Measurements from ENCODE around the gene METTL25B.
A peak's percentile ranks its signal among the peaks of the same experiment; 100 is the strongest.

METTL25B gene

DNA sequence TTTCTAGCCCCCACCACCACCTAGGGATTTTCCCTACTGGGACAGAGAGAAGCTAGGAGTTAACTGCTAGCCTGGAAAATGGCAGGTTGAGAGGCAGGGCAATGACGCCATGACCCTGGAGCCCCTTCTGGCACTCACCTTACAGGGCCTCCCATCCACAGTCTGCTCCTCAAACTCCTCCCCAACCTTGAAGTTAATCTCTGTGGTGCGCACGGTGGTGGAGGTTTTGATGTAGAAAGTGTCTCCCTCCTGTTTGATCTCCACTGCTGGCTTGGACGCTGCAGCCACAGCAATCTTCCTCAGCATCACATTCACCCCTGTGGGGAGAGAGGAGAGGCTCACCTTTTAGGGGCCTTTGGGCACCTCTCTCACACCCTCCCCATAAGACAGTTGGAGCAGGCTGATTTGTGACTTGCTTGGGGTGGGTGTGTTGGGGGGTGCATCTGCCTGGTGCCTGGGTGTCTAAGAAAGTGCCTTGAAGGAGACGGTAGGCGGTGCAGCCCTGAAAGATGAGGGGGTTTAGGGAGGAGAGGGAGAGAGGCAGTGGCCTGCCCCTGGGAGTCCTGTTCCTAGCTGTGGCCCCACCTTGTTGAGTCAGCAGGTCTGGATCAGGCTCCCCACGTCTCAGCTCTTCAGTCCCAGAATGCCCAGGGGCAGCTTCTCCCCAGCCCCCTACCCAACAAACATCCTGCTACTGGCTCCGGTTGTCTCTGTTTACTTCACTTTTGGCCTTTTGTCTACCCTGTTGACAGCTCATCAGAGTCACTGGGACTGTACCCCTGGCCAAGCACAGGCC lies 27.3 kb upstream of the METTL25B start:
- no peak for DNase-seq (ENCODE audit: low spot score)

DNA sequence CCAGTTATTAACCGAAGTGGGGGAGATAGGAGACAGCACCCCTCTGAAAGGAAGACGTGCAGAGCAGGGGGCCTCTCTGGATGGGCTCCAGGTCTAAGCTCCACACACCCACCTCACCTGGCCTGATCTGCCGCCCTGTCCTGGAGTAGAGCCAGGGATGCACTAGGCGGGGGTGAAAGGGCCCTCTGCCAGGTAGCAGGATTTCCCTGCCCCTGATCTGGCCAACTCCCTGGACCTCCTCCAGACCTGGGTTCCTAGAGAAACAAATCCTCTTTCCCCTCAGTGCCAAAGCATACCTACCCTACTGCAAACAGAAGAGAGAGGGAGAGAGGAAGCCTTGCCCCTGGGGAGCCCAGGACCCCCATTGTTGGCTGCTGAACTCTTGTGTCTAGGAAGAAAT lies 24.9 kb upstream of the METTL25B start:
- DNase-seq (ENCODE audit: low spot score): no peak

DNA sequence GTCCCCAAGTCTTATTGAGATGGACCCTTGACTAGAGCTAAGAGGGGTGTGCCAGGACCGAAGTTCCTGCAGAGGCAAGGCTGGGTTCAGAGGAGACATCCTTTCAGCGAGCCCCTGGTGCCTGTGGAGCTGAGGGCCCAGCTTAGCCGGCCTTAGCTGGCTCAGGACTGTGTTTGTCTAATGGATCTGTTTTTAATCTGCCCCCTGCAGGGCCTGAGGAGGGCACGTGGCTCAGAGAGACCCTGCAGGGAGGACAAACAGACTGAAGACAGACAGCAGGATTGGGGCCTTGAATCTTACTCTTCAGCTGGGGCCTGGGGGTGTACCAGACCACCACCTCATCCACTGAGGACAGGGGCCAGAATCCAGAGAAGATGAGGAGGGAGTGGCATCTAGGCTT lies 24.5 kb upstream of the METTL25B start:
- no peak for DNase-seq (ENCODE audit: low spot score)

DNA sequence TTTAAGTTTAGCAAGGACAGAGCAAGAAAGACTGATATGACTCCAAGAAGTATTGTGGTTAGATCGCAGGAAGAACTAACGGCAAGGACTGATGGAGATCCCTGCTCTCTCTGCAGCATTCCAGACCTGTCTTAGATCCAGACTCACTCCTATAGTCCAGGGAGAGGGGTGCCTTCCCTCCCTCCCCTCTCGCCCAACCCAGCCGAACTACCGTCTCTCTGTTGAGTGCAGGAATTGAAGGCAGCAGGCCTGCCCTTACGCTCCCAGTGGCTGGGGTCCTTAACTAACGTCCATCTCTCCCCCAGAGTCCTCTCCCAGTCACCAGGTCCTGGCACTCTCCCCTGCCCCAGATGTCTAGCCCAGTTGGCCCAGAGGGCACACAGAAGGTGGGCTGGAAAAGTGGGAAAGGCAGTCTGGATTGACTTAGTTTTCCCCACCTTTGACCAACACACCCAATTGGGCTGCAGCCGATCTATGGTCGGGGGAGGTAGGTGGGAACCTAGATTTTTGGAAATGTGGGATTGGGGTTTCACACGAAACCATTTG lies 24.0 kb upstream of the METTL25B start:
- no peak for DNase-seq (ENCODE audit: low spot score)

DNA sequence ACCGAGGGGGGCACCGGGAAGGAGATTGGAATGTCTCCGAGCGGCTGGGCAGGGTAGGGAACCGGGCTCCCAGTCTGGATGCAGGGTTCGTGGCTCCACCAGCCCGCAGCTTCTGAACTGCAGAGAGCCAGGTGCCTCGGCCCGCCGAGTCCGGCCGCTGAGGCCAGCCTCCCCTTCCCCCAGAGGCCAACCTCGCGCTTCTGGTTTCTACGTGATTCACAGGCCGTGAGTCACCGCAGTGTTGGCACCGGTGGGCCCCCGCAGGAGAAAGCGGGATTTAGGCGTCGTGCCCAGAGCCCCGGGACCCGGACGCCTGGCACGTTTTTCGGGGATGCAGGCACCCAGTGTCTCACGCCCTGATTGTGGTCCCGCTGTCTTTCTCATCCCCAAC lies 23.3 kb upstream of the METTL25B start:
- no peak for DNase-seq (ENCODE audit: low spot score)

DNA sequence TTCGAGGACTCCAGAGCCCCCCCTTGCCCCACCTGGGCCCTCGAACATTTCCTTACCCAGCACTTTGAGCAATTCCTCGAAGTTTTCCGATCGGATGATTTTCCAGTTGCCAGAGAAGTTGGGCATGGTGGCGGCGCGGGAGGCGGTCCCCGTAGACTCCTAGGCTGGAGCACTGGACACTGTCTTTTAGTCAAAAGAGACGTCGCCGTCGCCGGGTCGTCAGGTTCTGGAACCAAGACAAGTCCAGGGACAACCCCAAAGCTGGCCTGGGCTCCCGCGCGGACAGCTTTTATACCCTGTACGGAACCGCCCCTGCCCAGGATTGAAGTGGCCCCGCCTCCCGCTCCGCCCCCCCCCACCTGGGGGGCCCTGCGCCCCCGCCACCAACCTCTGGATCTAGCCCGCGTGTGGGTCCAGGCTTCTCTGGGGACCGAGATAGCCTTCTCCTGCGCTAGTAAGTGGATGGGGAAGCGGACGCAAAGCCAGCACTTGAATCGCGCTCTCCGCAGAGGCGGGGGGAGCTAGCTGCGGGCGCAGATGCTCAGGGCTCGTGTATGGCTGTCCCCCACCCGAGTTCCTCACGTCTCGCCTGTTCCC lies 22.9 kb upstream of the METTL25B start, which contains the start of gene CRABP2:
CRABP2 (minus strand) TSS at position 263 of the 597 bp plus-strand sequence; CDS start at position 126, 137 bp downstream.
- DNase-seq (ENCODE audit: low spot score): no peak

DNA sequence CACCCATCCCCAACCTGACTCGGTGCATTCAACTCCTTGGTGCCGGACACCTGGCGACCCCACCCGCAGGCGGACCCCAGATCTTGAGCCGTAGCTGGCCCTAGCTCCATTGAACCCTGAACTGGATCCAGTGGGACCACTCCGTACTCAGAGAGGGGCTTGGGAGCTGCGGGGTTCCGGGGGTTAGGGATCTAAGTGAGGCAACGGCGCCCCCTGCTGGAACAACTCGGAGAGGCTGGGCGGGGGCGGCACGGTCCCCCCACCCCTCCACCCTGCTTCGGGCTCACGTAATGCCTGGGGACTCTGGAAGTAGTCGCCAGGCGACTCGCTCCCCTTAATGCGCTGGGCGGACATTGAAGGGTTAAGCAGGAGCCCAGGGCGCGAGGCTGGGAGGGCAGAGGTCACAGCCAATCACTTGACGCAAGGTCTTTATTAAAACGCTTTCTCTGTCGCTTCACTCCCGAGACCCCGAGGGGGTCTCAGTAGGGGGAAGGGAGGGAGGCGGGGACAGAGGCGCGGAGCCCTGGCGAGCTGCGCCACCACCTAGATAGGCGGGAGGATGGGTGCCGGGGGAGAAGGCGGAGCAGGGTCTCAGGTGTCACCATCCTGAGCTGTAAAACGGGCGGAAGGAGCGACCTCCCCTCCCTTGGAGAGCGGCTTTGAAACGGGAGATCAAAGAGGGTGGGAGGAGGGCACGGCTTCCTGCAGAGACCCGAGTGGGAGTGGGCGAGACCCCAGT lies 22.2 kb upstream of the METTL25B start:
- DNase-seq (ENCODE audit: low spot score): peak; percentile 51

DNA sequence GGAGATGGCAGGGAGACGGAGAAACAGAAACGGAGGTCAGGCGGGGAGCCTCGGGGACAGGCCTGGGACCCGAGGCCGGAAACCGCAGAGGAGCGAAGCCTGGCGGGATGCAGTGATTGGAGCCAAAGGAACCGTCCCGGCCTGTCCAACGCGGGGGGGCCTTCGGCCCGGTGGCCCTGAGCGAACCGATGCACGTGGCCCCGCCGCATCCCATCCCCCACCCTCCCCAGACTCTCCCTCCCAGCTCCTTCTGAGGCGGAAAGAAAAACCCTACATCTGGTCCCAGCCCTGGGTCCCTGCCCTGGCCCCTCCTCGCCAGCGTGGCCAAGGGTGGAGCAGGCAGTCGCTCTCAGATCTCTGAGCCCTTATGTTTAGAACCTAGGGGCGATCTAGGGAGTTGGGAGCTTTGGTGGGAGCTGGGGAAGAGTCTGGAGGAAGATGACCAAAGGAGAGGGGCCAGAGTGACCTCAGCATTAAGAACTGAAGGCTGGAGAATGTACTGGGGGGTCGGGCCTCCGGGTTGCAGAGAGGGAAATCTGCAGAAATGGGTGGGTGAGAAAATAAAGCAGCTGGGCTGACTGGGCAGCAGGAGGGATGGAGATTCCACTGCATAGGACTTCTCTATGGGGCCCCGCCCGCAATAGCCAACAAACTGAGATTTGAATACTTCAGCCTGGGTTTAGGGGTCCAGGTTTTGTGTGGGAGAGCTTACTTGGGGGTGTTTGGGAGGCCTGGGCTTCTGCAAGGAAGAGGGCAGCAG lies 21.4 kb upstream of the METTL25B start:
- no peak for DNase-seq (ENCODE audit: low spot score)

DNA sequence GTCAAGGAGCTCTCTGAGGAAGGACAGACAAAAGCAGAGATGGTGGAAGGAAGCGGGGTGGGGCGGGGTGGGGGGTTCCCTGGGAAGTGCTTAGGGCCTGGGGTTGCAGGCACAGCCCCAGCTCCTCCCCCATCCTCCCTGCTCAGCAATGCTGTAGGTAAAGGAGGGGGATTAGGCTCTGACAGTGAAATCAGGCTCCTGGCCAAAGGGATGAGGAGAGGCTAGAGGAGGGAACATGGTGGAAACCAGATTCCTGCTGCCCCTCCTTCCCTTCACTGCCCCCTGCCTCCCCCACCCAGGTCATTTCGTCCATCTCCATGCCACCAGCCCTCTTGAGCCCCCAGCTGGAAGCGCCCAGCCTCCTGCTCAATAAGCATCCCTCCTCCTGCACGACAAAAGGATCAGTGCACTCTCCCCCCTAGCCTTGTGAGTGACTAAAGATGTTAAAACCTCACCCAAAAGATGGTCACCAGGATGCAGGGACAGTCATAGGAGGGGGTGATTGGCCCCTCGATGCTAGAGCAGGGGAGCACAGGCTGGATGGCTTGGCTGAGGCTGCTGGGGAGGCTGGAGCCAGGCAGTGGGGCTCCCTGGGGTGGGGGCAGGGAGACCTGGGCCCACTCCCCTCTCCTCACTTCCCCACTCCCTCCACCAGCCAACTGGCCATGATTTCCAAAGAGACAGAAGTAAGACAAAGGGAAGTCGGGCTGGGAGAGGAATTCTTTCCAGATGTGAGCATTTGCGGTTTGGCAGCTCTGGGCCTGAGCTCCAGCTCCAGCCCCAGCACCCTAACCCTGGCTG lies 20.7 kb upstream of the METTL25B start:
- no peak for DNase-seq (ENCODE audit: low spot score)

DNA sequence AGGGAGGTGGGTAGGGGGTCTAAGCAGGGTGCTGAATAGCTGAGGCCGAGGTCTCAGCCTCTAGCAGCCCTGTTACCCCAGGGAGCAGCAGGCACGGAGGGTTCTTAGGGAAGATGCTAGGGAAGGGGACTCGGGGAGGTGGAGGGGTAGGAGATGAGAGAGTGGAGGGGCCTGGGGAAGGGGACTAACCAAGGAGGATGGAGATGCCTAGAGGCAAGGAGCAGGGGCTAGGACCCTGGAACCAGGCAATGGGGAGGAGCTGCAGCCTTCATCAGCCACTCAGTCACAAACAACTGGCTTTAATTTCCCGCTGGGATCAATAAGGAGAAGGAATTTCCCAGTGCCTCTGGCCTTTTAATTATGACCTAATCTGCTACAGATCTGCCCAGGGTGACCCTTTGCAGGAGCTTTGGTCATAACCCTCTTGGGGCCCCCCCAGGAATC lies 20.0 kb upstream of the METTL25B start:
- no peak for DNase-seq (ENCODE audit: low spot score)

DNA sequence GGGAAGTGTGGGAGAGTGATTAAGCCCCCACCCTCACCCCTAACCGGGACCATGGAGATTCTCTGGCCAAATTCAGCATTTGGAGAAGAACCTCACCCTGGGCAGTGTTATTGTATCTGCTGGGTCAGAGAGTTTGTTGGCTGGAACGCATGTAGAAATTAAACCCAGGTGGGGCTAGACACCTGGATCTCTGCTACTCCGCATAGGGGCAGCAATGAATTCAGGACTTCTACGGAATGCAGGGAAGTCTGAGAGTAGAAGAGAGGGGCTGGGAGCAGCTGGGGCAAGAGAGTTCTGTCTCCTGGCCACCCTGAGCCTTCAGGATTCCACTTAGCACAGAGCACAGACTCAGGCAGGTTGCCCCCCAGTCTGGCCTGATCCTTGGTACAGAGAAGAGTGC lies 19.2 kb upstream of the METTL25B start:
- DNase-seq (ENCODE audit: low spot score): no peak

DNA sequence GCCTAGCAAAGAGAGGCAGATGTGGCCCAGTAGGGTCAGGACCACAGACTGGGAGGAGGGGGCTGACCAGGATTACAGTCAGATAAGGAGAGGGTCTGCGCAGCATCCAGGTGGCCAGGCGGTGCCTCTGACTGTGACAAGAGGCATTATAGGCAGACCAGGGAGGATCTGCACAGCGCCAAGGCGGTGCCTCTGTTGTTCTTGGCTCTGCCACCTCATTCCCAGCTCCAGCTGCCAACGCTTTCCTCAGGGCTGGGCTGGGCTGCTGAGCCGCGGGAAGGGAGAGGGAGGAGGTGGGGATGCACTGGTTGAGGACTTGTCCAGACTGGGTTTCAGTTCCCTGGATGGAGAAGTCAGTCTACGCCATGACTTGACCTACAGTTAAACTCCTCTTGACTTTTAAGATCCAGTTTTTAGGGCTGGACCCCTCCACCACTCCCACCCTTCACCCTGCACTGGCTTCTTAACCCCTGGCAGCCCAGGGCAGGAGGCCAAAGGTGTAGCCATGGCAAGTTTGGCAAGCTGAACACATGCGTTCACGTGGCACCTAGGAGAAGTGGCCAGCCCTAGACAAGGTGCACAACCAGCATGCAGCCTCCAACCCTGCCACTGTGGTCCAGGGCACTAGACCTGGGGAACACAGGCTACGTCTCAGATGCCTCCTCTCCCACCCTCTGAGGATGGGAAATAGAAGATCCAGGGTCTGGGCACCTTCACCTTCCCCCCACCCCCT lies 18.3 kb upstream of the METTL25B start:
- DNase-seq (ENCODE audit: low spot score): no peak

DNA sequence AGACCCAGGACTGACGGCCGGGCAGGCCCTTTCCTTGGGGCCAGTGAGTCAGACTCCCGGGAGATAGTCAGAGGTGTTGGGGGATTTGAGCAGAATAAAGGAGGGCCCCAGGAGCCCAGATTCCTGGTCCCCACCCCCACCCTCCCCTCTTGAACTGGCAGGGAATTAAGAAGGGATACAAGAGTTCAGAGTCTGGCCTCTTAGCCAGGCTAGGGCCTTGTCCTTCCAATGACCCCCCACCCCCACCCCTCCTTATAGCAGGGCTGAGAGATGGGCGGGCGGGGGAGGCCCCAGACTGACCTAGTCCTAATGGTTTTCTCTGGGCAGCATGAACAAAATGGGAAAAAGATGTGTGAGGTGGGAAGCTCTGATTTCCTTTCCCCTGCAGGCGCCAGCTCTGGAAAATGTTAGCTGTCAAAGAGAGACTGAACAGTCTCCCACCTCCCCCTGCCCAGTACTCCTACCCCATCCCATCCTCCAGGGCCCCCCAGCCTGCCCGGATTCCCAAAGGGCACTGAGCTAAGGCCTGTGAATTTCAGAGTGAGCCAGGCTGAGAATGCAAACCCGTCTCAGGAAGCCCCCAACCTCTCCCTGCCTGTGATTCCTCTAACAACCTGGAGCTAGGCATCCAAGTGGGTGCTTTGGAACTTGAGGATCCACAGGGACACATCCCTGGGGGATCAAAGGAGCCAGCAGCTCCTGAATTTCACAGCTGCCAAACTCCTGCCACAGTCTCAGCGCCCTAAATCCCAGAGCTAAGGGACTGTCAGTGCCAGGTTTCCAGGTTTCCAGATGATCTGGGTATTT lies 17.1 kb upstream of the METTL25B start:
- no peak for DNase-seq (ENCODE audit: low spot score)

DNA sequence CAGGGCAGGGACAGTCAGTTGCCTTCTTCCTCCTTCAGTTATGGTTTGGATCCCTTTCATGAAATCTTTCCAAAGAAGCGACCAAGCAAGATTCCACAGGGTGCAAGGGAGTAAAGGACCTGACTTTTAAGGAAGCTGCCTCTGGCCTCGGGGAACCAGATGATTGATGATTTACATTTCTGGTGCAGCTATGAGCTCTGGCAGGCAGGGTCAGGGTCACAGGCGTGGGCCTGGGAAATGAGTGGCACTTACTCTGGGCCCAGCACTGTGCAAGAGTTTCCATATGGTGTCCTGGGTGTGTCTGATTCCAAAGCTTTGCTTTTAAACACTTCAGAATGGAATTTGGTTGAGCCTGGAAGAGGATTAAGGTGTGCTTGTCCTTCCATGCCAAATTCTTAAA lies 15.6 kb upstream of the METTL25B start:
- no peak for DNase-seq (ENCODE audit: low spot score)

DNA sequence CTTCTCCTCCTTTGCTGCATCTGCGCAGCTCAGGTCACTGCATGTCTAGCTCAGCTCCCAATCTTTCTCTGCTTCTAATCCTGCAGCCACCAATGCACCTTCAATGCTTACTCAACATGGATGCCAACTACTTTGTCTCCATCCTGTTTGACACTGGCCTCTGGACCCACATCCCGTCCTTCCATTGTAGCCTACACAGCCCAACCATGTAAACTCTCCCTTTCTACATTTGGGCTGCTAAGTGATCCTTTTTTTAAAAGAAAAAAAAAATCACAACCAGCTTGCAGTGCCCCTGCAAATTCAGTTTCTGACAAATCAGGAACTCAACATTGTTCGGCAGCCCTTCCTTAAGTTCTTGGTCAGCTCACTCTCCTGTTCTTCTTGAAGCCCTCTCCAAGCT lies 13.4 kb upstream of the METTL25B start:
- no peak for DNase-seq (ENCODE audit: low spot score)

DNA sequence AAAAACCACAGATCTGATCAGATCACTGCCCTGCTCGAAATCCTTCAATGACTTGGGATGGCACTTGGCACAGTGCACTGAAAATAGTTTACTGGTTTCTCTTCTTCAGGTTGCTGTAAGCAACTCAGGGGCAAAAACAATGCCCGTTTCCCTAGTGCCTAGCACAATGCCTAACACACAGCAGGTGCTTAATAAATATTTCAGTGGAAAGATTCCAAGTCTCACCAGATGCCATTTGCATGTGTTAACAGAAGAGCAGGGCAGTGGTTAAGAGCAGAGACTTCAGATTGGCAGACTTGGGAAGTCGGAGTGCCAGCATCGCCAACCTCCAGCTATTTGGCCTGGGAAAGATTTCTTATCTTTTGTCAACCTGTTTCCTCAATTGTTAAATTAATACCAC lies 10.9 kb upstream of the METTL25B start:
- DNase-seq (ENCODE audit: low spot score): no peak

DNA sequence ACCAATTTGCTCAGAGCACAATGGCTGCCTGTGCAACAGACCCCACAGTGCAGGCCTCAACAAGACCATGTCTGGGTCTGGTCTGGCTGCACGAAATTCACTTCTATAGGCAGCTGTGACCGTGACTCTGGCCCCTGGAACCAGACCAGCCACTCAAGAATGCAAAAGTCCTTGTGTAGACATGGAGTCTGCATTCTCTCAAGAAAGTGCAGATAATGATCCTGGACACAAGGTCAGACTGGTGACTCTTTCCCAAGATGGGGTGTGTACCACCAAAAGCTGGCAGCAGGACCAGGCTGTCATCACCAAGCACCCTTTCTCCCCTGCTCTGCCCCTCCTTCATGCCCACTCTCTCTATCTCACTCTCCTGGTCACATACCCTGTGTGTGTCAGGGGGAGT lies 7.1 kb upstream of the METTL25B start:
- DNase-seq (ENCODE audit: low spot score): no peak

DNA sequence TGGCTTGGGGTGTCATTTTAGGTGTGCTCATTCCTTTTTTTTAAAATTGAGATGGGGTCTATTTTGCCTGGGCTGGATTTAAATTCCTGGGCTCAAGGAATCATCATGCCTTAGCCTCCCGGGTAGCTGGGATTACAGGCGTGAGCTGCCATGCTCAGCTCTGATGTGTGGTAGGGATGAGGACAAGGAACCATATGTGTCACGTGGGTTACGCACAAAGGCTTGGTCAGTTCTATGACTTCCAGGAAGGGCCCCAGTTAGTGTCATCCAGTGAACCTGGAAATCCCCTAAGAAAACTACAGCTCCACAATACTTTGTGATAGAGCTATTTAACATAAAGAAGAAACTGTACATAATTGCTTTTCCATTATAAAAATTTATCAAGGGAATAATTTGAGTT lies 6.7 kb upstream of the METTL25B start:
- DNase-seq (ENCODE audit: low spot score): no peak

DNA sequence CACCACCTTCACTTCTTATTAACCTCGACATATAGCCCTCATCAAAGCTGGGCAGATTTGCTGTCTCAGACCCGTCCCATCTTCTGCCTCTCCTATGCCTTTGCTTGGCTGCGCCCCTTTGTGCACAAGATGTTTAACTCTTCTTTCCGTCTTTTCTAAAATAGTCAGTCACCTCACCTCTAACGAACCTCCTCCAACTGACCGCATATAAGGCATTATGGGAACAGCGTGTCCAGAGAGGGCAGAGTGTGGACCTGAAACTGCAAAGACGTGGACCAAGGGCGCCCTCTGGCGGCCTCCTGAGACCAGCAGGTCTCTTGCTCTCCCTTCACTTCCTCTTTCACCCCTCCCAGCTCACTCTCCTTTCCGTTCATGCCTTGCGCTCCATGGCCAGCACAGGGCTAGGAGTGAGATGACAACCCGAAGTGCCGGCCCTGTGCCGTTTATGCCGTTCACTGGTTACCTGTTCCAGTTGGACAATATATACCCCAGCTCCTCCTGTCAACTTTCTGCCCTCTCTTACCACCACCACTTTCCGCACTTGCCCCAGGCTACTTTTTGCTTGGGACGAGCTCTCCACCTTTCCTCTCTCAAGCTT lies 2.5 kb upstream of the METTL25B start:
- peak; percentile 94 for DNase-seq (ENCODE audit: low spot score)

All from COLO829 (cell line).